Astrocyte (in vitro differentiated cells and primary cell): ENCODE data around the gene PLXDC2. TPM values are rescaled to one million over a fixed set of nuclear protein-coding genes. Genes with fewer than 3 reads are reported as not detected.

ENCODE experiments used
- DNase-seq: peaks from one replicate; pipeline ENCODE4 v3.0.0-alpha.2; 2010; ENCODE audit warnings: low read depth
- FAIRE-seq: peaks from 2 replicates; lab custom pipeline; 2011; peaks lifted over from hg19 to GRCh38; lab: Jason Lieb, UNC
- H2AFZ ChIP-seq: 2 replicates; pipeline ENCODE4 v1.6.0; 2012; ENCODE audit warnings: low read depth, low read length, inconsistent platforms
- H3K27ac ChIP-seq: 2 replicates; pipeline ENCODE4 v1.5.1; 2011; ENCODE audit warnings: low read depth, low read length, inconsistent platforms
- H3K27me3 ChIP-seq: 2 replicates; pipeline ENCODE4 v1.6.0; 2011; ENCODE audit warnings: low read length, inconsistent platforms; ENCODE audit not compliant: insufficient read depth
- H3K36me3 ChIP-seq: 2 replicates; pipeline ENCODE4 v1.5.1; 2011; ENCODE audit warnings: low read length, inconsistent platforms; ENCODE audit not compliant: insufficient read depth
- H3K4me1 ChIP-seq: 2 replicates; pipeline ENCODE4 v1.5.1; 2011; ENCODE audit warnings: low read length, inconsistent platforms; ENCODE audit not compliant: insufficient read depth
- H3K4me2 ChIP-seq: 2 replicates; pipeline ENCODE4 v1.6.0; 2012; ENCODE audit warnings: low read length, inconsistent platforms
- H3K4me3 ChIP-seq: 2 replicates; pipeline ENCODE4 v1.5.1; 2011; ENCODE audit warnings: low read depth, mild to moderate bottlenecking, low read length, inconsistent platforms; ENCODE audit not compliant: insufficient read depth
- H3K79me2 ChIP-seq: 2 replicates; pipeline ENCODE4 v1.6.0; 2012; ENCODE audit warnings: mild to moderate bottlenecking, low read length, inconsistent platforms; ENCODE audit not compliant: insufficient read depth
- H3K9ac ChIP-seq: 2 replicates; pipeline ENCODE4 v1.6.0; 2012; ENCODE audit warnings: mild to moderate bottlenecking, low read length, inconsistent platforms
- H3K9me3 ChIP-seq: 2 replicates; pipeline ENCODE4 v1.5.1; 2012; ENCODE audit warnings: low read depth, mild to moderate bottlenecking, low read length, inconsistent platforms; ENCODE audit not compliant: insufficient read depth
- H4K20me1 ChIP-seq: 2 replicates; pipeline ENCODE4 v1.6.0; 2012; ENCODE audit warnings: low read length, inconsistent platforms; ENCODE audit not compliant: insufficient read depth
- H3K27ac Mint-ChIP-seq: one replicate; pipeline ENCODE4 v1.8.0; 2021; ENCODE audit warnings: mild to moderate bottlenecking, mixed read lengths; ENCODE audit not compliant: unreplicated experiment
- H3K27me3 Mint-ChIP-seq: one replicate; pipeline ENCODE4 v1.8.0; 2021; ENCODE audit warnings: low read depth, mixed read lengths; ENCODE audit not compliant: unreplicated experiment
- H3K36me3 Mint-ChIP-seq: one replicate; pipeline ENCODE4 v1.8.0; 2021; ENCODE audit warnings: low read depth, mixed read lengths; ENCODE audit not compliant: unreplicated experiment
- H3K4me1 Mint-ChIP-seq: one replicate; pipeline ENCODE4 v1.8.0; 2021; ENCODE audit warnings: low read depth, mixed read lengths; ENCODE audit not compliant: unreplicated experiment
- H3K4me3 Mint-ChIP-seq: one replicate; pipeline ENCODE4 v1.8.0; 2021; ENCODE audit warnings: mild to moderate bottlenecking, moderate library complexity, mixed read lengths; ENCODE audit not compliant: unreplicated experiment
- H3K9me3 Mint-ChIP-seq: one replicate; pipeline ENCODE4 v1.8.0; 2021; ENCODE audit warnings: mild to moderate bottlenecking, mixed read lengths; ENCODE audit not compliant: unreplicated experiment
- CTCF ChIP-seq: IDR thresholded peaks from 2 replicates; pipeline ENCODE4 v1.5.1; 2011; ENCODE audit warnings: low read depth, mild to moderate bottlenecking, inconsistent platforms, low read length, moderate library complexity; ENCODE audit not compliant: insufficient read depth
- EZH2 ChIP-seq: IDR thresholded peaks from 2 replicates; pipeline ENCODE4 v1.6.1; 2012; ENCODE audit warnings: mild to moderate bottlenecking, low read length, inconsistent platforms; ENCODE audit not compliant: insufficient read depth
- total RNA-seq: library from RNA; stranded (reverse); gene quantifications from 2 replicates; pipeline ENCODE4 v1.2.1, GENCODE V29; 2021

Gene PLXDC2
- total RNA-seq, 1 donor from 2014 or later: 36.1 TPM

- TF ChIP-seq CTCF (no peak), EZH2 (no peak)
- Histone ChIP-seq H3K9ac (no peak overlapping the region), H3K4me2 (no peak overlapping the region), H3K9me3 (no peaks in the 10 kb centered on the region), H3K4me1 (no peaks in the 10 kb centered on the region), H3K79me2 (no peaks in the 10 kb centered on the region), H3K27ac (no peak overlapping the region), H3K27me3 (no peaks in the 10 kb centered on the region), H2AFZ (no peak overlapping the region), H3K36me3 (no peaks in the 10 kb centered on the region), H3K4me3 (no peak overlapping the region), H4K20me1 (no peaks in the 10 kb centered on the region)
- no peaks in the 10 kb centered on the region for H3K36me3 Mint-ChIP-seq
- DNase-seq: no peak
- H3K4me1 Mint-ChIP-seq: peaks cover 11% of the 10 kb centered on the region
- no peak overlapping the region for H3K4me3 Mint-ChIP-seq
- no peak overlapping the region for H3K27ac Mint-ChIP-seq
- no peaks in the 10 kb centered on the region for H3K27me3 Mint-ChIP-seq
- no peaks in the 10 kb centered on the region for H3K9me3 Mint-ChIP-seq
- FAIRE-seq: no peak
Observed at GRCh38 chr10:20115894-20116293, 299.7 kb downstream of the PLXDC2 start.

- Histone ChIP-seq H3K9me3 (no peaks in the 10 kb centered on the region), H3K4me3 (no peak overlapping the region), H4K20me1 (no peaks in the 10 kb centered on the region), H3K27ac (no peak overlapping the region), H3K4me1 (no peaks in the 10 kb centered on the region), H3K4me2 (no peak overlapping the region), H3K79me2 (no peaks in the 10 kb centered on the region), H2AFZ (no peak overlapping the region), H3K27me3 (no peaks in the 10 kb centered on the region), H3K36me3 (no peaks in the 10 kb centered on the region), H3K9ac (no peak overlapping the region)
- Mint-ChIP-seq H3K27me3 (no peaks in the 10 kb centered on the region), H3K4me3 (no peak overlapping the region), H3K27ac (no peak overlapping the region), H3K36me3 (no peaks in the 10 kb centered on the region), H3K9me3 (no peaks in the 10 kb centered on the region), H3K4me1 (peaks cover 11% of the 10 kb centered on the region)
- DNase-seq (no peak), FAIRE-seq (no peak)
- TF ChIP-seq CTCF (no peak), EZH2 (no peak)
Observed at GRCh38 chr10:20117471-20117870, 301.2 kb downstream of the PLXDC2 start.

GRCh38 chr10:20118119-20118518, 301.9 kb downstream of the PLXDC2 start:
- FAIRE-seq: no peak
- Histone ChIP-seq H4K20me1 (no peaks in the 10 kb centered on the region), H3K4me1 (no peaks in the 10 kb centered on the region), H2AFZ (no peak overlapping the region), H3K9ac (no peak overlapping the region), H3K79me2 (no peaks in the 10 kb centered on the region), H3K9me3 (no peaks in the 10 kb centered on the region), H3K4me2 (no peak overlapping the region), H3K27me3 (no peaks in the 10 kb centered on the region), H3K27ac (no peak overlapping the region), H3K4me3 (no peak overlapping the region), H3K36me3 (no peaks in the 10 kb centered on the region)
- H3K9me3 Mint-ChIP-seq: no peaks in the 10 kb centered on the region
- no peak for TF ChIP-seq CTCF
- TF ChIP-seq EZH2: no peak
- peaks cover 11% of the 10 kb centered on the region for H3K4me1 Mint-ChIP-seq
- no peak overlapping the region for H3K27ac Mint-ChIP-seq
- no peaks in the 10 kb centered on the region for H3K36me3 Mint-ChIP-seq
- no peak for DNase-seq
- H3K4me3 Mint-ChIP-seq: no peak overlapping the region
- no peaks in the 10 kb centered on the region for H3K27me3 Mint-ChIP-seq
